Caco-2 (cell line): ENCODE results near the gene TMEM250. TPM values are rescaled to one million over a fixed set of nuclear protein-coding genes. Genes with fewer than 3 reads are reported as not detected.

Experiments
- BruUV-seq: library from RNA; stranded (reverse); fragments of 400-500 nt; replicated peaks from 2 replicates; lab custom pipeline; 2021; lab: Mats Ljungman, UMichigan
- CTCF ChIA-PET: fragments of 300-600 bp; sonication (Branson Sonifier 250); formaldehyde crosslinking; loops from one replicate; lab custom pipeline; 2022; ENCODE audit warnings: antibody characterized with exemption; lab: Charles Lee
- POLR2A ChIA-PET: fragments of 300-600 bp; sonication (Branson Sonifier 250); formaldehyde crosslinking; loops from one replicate; lab custom pipeline; 2022; ENCODE audit warnings: antibody characterized with exemption; lab: Charles Lee
- DNase-seq, 2 experiments: peaks; one replicate each; pipeline versions ENCODE4 v3.0.0 to v3.0.0-alpha.2; 2020 to 2022
- H3K27me3 ChIP-seq: replicated peaks from 2 replicates; pipeline ENCODE4 v1.6.0; 2011; ENCODE audit warnings: low read length; ENCODE audit not compliant: control insufficient read depth, insufficient read depth
- H3K36me3 ChIP-seq: 2 replicates; pipeline ENCODE4 v1.5.1; 2011; ENCODE audit warnings: low read length; ENCODE audit not compliant: control insufficient read depth, insufficient read depth
- H3K4me1 ChIP-seq: fragments of 250-450 bp; sonication (Bioruptor Pico); 2 replicates; pipeline ENCODE4 v1.5.1; 2020; ENCODE audit warnings: mild to moderate bottlenecking
- H3K4me3 ChIP-seq: 2 replicates; pipeline ENCODE4 v1.5.1; 2011; ENCODE audit warnings: low read depth, mild to moderate bottlenecking, control low read depth, low read length
- H3K9me3 ChIP-seq: fragments of 250-450 bp; sonication (Bioruptor Pico); 2 replicates; pipeline ENCODE4 v1.5.1; 2020; ENCODE audit warnings: mild to moderate bottlenecking, moderate library complexity
- H3K27ac Mint-ChIP-seq: one replicate; pipeline ENCODE4 v1.8.0; 2022; ENCODE audit warnings: mixed read lengths; ENCODE audit not compliant: unreplicated experiment
- H3K27me3 Mint-ChIP-seq: one replicate; pipeline ENCODE4 v1.8.0; 2022; ENCODE audit warnings: mixed read lengths; ENCODE audit not compliant: insufficient read depth, unreplicated experiment
- H3K36me3 Mint-ChIP-seq: one replicate; pipeline ENCODE4 v1.8.0; 2022; ENCODE audit warnings: mild to moderate bottlenecking, mixed read lengths; ENCODE audit not compliant: insufficient read depth, unreplicated experiment
- H3K4me1 Mint-ChIP-seq: one replicate; pipeline ENCODE4 v1.8.0; 2022; ENCODE audit warnings: low read depth, mixed read lengths; ENCODE audit not compliant: unreplicated experiment
- H3K4me3 Mint-ChIP-seq: one replicate; pipeline ENCODE4 v1.8.0; 2022; ENCODE audit warnings: mild to moderate bottlenecking, moderate library complexity, mixed read lengths; ENCODE audit not compliant: unreplicated experiment
- H3K9me3 Mint-ChIP-seq: one replicate; pipeline ENCODE4 v1.8.0; 2022; ENCODE audit warnings: mixed read lengths; ENCODE audit not compliant: unreplicated experiment
- CTCF ChIP-seq, 2 experiments: fragments of 200-600 bp in 1 of 2; IDR thresholded peaks; 1 replicate in 1 of 2; 2 replicates in 1 of 2; pipeline versions ENCODE4 v1.5.1 to v1.8.0; 2011 to 2022; ENCODE audit warnings: antibody characterized with exemption in 1 of 2, control low read depth in 1 of 2, inconsistent platforms in 1 of 2, low read depth in 1 of 2, low read length in 1 of 2, mild to moderate bottlenecking in 1 of 2, moderate library complexity in 1 of 2; ENCODE audit not compliant: insufficient read depth in 1 of 2, severe bottlenecking in 1 of 2, unreplicated experiment in 1 of 2
- intact Hi-C: fragments of 100-400 bp; cut with micrococcal nuclease; formaldehyde crosslinking; loops from one replicate; pipeline ENCODE4 v1.10.0; 2022; ENCODE audit not compliant: unreplicated experiment
- total RNA-seq: library from RNA; stranded (reverse); gene quantifications from 2 replicates; pipeline ENCODE4 v1.2.3, GENCODE V29; 2022

TMEM250 gene
- total RNA-seq, 1 experiment from 2014 or later = 38.2 TPM

- no peaks in the 10 kb centered on the region for H3K9me3 Mint-ChIP-seq
- H3K4me3 ChIP-seq = no peak overlapping the region
- no peaks in the 10 kb centered on the region for H3K36me3 Mint-ChIP-seq
- no peaks in the 10 kb centered on the region for H3K27me3 Mint-ChIP-seq
- no TSS peak for BruUV-seq
- intact Hi-C loops = no loop called here
- H3K27ac Mint-ChIP-seq = no peak overlapping the region
- no peak for TF ChIP-seq CTCF (IDR thresholded peaks at IDR 0.05; ENCODE audit: insufficient read depth in 1 of 2, low read depth in 1 of 2, low read length in 1 of 2, severe bottlenecking in 1 of 2, unreplicated experiment in 1 of 2)
- no peak overlapping the region for H3K4me3 Mint-ChIP-seq
- H3K36me3 ChIP-seq = no peaks in the 10 kb centered on the region
- DNase-seq = no peak
- no peaks in the 10 kb centered on the region for H3K9me3 ChIP-seq
- no peaks in the 10 kb centered on the region for H3K27me3 ChIP-seq
- no peaks in the 10 kb centered on the region for H3K4me1 ChIP-seq
- ChIA-PET CTCF (interaction anchor here (0.5 to 0.6 kb wide), 2 partner anchors 206 to 587 kb away, joined by 3 to 5 read pairs; no protein-coding TSS in a partner anchor), POLR2A (interaction anchor here (0.6 kb wide), 1 partner anchor 350 kb away, joined by 6 read pairs; no protein-coding TSS in a partner anchor)
- no peaks in the 10 kb centered on the region for H3K4me1 Mint-ChIP-seq
These were observed 23.2 kb upstream of the TMEM250 start for GRCh38 chr9:136141682-136142413.

GRCh38 chr9:136140966-136141365, 22.3 kb upstream of the TMEM250 start:
- no peaks in the 10 kb centered on the region for H3K36me3 ChIP-seq
- Mint-ChIP-seq H3K4me1 (no peaks in the 10 kb centered on the region), H3K27me3 (no peaks in the 10 kb centered on the region), H3K36me3 (no peaks in the 10 kb centered on the region), H3K9me3 (no peaks in the 10 kb centered on the region), H3K4me3 (no peak overlapping the region), H3K27ac (no peak overlapping the region)
- ChIA-PET POLR2A (no interaction called here), CTCF (interaction anchor here (0.6 to 1.2 kb wide), 2 partner anchors 19 to 587 kb away, joined by 3 to 4 read pairs; no protein-coding TSS in a partner anchor)
- no peaks in the 10 kb centered on the region for H3K27me3 ChIP-seq
- DNase-seq = no peak
- no TSS peak for BruUV-seq
- TF ChIP-seq CTCF (IDR thresholded peaks at IDR 0.05; ENCODE audit: insufficient read depth in 1 of 2, low read depth in 1 of 2, low read length in 1 of 2, severe bottlenecking in 1 of 2, unreplicated experiment in 1 of 2) = no peak
- no peaks in the 10 kb centered on the region for H3K9me3 ChIP-seq
- intact Hi-C loops = no loop called here
- H3K4me1 ChIP-seq = no peaks in the 10 kb centered on the region
- H3K4me3 ChIP-seq = no peak overlapping the region

GRCh38 chr9:136140046-136140445, 21.4 kb upstream of the TMEM250 start:
- Histone ChIP-seq H3K36me3 (no peaks in the 10 kb centered on the region), H3K4me3 (no peak overlapping the region), H3K9me3 (no peaks in the 10 kb centered on the region), H3K27me3 (no peaks in the 10 kb centered on the region), H3K4me1 (no peaks in the 10 kb centered on the region)
- Mint-ChIP-seq H3K27me3 (no peaks in the 10 kb centered on the region), H3K9me3 (no peaks in the 10 kb centered on the region), H3K36me3 (no peaks in the 10 kb centered on the region), H3K4me3 (no peak overlapping the region), H3K27ac (no peak overlapping the region), H3K4me1 (no peaks in the 10 kb centered on the region)
- ChIA-PET POLR2A (no interaction called here), CTCF (interaction anchor here (0.7 to 1.2 kb wide), 2 partner anchors 18 to 116 kb away, joined by 4 to 6 read pairs; no protein-coding TSS in a partner anchor)
- DNase-seq = no peak
- intact Hi-C loops = no loop called here
- no peak for TF ChIP-seq CTCF (IDR thresholded peaks at IDR 0.05; ENCODE audit: insufficient read depth in 1 of 2, low read depth in 1 of 2, low read length in 1 of 2, severe bottlenecking in 1 of 2, unreplicated experiment in 1 of 2)
- no TSS peak for BruUV-seq
